HG03342 (cell line): Measurements from ENCODE around the gene HID1.
"Not testable (repeated sequence)": the region's sequence is repeated elsewhere in the genome, so short reads cannot be mapped to it uniquely, and the experiment has no call there.

Source experiments
- ATAC-seq: cut with Tn5 transposase; IDR thresholded peaks from one replicate; pipeline ENCODE4 v1.9.1; 2021; ENCODE audit warnings: mild to moderate bottlenecking, moderate library complexity; ENCODE audit not compliant: unreplicated experiment

HID1 gene

DNA sequence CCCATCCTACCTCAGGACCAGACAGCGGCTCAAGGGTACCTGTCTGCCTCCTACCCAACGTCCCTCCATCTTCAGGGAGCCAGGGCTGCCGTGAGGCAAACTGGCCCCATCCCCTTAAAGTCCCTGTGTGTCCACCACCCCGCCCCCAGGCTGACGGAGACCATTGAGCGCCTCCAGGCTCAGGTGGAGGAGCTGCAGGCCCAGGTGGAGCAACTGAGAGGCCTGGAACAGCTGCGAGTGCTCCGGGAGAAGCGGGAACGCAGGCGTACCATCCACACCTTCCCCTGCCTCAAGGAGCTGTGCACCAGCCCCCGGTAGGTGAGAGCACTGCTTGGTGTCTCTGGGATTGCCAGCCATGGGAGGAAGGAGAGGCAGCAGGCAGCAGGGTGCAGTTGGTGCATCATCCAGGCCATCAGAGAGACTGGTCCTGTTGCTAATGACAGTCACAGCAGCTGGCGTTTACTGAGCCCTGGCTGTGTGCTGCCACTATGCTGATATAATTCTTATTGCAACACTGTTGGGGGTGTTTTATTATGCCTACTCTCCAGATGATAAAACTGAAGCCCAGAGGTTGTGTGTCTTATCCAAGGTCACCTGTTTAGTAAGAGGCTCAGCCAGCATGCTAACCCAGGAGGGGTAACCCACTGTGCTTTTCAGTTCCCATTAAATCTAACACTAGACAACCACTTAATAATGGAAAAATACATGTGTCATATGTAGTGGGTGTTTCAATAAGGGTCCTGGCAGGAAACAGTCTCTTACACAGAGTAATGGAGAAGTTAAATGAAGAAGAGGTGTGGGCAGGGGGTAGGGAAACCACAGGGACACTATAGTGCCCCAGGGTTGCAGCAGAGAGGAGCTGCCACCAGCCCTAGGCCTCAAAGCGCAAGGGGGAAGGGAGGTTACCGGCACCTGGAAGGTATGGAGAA lies 29.6 kb upstream of the HID1 start:
- ATAC-seq = no peak

DNA sequence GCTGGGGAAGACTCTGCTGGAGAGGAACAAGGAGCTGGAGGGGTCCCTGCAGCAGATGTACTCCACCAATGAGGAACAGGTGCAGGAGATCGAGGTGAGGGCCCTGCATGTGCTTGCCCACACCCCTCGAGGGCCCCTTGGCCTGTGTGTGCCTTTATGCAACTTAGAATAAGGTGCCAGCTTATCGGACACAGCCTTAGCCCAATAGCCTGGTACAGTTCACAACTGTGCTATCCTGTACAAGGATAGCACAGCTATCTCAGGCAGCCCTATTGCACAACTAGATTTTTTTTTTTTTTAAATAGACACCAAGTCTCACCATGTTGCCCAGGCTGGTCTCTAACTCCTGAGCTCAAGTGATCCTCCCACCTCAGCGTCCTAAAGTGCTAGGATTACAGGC lies 27.0 kb upstream of the HID1 start:
- no peak for ATAC-seq

DNA sequence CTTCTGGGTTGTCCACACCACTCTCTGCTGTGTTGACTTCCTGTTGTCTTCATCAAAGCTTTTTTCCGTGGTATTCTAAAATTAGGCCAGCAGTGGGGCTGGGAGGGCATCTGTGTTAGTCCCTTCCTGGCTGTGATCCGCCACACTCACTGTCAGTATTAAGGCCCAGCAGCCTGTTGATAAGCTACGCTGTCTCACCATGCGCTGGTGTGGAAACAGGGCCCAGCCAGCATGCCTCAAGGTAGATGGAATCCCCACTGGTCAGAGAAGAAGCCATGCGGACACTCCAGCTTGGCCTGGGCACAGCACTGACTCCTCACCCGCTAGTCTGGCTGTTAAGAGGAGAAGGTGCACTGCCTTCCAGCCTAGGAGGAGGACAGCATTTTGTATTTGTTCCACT lies 26.2 kb upstream of the HID1 start:
- ATAC-seq = no peak

DNA sequence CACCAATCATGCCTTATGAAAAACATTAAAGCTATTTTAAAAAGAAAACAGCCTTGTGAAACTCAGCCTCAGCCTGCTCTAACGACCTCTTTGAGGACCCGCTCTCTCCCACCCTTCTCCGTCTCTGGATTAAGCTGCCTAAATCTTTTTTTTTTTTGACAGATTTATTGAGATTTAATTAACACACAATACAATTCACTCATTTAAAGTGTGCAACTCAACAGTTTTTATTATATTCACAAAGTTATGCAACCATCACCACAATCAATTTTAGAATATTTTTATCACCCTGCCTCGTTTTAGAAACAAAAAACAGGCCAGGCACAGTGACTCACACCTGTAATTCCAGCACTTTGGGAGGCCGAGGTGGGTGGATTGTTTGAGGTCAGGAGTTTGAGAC lies 23.3 kb upstream of the HID1 start:
- ATAC-seq = no peak

GRCh38 chr17:74994440-74994839 lies 21.9 kb upstream of the HID1 start:
- ATAC-seq = no peak

DNA sequence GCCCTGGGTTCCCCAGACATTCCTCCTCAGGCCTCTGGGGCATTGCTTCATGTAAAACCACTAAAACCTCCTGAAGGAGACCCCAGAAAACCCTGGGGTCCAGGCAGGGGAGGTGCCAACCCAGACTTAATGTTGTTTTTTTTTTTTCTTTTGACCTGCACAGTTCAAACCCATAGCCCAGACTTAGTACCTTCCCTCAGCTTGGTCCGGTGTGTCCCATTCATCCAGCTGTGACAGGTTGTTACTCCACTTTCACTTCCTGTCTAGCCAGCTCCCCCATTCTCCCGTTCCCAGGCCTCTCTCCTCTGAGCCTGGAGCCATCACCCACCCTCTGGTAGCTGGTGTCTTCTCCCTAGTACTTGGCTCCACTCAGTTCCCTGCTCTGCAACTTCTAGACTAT lies 19.7 kb upstream of the HID1 start:
- ATAC-seq = no peak

- no peak for ATAC-seq
These were observed 18.1 kb upstream of the HID1 start for GRCh38 chr17:74990581-74991105.

- ATAC-seq = peak; percentile 25
These were observed 15.6 kb upstream of the HID1 start for GRCh38 chr17:74987909-74988711.

GRCh38 chr17:74987418-74987908 lies 14.9 kb upstream of the HID1 start, which contains the start of gene CDR2L:
CDR2L (plus strand) TSS chr17:74987632; CDS start chr17:74988044, 412 bp downstream.
- peak; percentile 92 for ATAC-seq

DNA sequence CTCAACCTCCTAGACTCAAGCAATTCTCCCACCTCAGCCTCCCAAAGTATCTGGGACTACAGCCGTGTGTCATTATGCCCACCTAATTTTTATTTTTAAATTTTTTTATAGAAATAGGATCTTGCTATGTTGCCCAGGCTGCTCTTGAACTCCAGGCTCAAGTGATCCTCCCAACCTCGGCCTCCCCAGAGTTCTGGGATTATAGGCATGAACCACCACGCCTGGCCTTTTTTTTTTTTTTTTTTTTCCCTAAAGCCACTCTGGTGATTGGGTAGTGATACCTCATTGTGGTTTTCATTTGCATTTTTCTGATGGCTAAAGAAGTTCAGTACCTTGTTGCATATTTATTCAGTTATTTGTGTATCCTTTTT lies 13.6 kb upstream of the HID1 start:
- ATAC-seq = no peak

- ATAC-seq = not testable (repeated sequence)
These were observed 10.2 kb upstream of the HID1 start for GRCh38 chr17:74982663-74983313.

- no peak for ATAC-seq
These were observed 9.6 kb upstream of the HID1 start for GRCh38 chr17:74981979-74982662.

DNA sequence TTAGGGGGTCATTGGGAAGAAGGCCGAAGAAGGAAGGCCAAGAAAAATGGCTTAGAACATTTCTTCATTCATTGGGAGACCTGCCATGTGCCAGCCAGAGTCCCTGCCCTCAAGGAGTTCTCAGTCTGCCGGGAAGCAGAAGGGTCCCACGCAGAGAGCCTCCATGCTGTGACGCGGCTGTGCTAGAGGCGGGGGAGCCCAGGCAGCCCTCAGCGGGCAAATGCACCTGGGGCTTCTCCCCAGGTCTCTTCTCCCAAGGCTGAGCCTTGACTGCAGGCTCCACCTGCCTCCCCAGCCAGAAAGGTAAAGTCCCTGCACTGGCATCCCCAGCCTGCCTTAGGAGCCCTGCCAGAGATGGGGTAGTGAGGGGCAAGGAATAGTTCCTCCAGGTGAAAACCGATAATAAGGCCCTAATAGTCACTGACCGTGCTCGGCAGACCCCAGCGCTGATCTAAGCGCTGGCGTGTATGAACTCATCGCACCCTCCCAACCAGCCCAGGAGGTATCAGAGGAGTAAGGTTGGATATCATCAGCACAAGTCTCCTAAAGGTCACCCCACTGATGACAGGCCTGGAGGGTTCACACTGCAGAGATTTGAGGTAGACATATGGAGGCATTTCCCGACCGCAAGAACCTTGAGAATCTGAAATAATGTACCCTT lies 8.9 kb upstream of the HID1 start:
- ATAC-seq = no peak

GRCh38 chr17:74979408-74980146 lies 7.0 kb upstream of the HID1 start:
- no peak for ATAC-seq

DNA sequence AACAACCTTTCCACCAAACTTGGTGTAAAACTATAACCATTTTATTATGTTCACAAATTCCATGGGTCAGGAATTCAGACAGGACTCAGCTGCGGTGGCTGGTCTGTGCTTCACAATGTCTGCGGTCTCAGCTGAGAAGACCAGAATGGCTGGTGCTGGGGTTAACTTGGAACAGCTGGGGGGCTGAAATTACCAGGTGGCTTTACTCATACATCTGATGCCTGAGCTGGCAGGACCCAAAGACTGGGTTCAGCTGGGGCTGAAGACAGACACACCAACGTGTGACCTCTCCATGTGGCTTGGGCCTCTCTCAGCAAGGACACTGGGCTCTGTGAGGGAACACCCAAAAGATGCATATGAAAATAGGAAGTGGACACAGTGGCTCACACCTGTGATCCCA lies 5.7 kb upstream of the HID1 start:
- ATAC-seq = no peak

- no peak for ATAC-seq
These were observed 5.2 kb upstream of the HID1 start for GRCh38 chr17:74977802-74978201.

GRCh38 chr17:74975943-74976342 lies 3.4 kb upstream of the HID1 start:
- ATAC-seq = no peak

DNA sequence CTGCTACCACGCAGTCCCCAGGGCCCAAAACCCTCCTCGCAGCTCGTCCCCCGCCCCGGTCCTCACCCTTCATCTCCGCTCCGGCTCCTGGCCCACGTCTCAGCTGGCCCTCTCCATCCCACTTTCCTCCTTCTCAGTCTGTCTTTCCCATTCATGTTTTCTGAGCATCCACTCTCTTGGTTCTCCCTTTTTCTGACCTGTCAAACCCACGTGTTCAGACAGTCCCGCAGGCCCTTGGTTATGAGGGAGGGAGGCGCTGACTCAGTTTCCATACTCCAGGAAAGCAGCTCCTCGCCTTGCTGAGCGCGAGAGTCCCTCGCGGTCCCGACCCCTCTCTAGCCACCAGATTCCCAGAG lies 392 bp upstream of the HID1 start:
- ATAC-seq = no peak

GRCh38 chr17:74971842-74972106 lies 785 bp downstream of the HID1 start:
- ATAC-seq = no peak
